Psoas muscle (tissue), 8 donors: ENCODE data around the gene CTDP1. TPM values are rescaled to one million over a fixed set of nuclear protein-coding genes. Genes with fewer than 3 reads are reported as not detected.

Source experiments
- ATAC-seq, 4 donors: fragments of 200-7000 bp; cut with Tn5 transposase; one replicate each; pipeline ENCODE4 v1.9.1; 2020; ENCODE audit warnings: moderate library complexity in 3 of 4, mild to moderate bottlenecking in 2 of 4
- DNase-seq, 2 donors: peaks; one replicate each; pipeline ENCODE4 v3.0.0-alpha.2; 2020
- H3K27ac ChIP-seq: fragments of 200-600 bp; one replicate; pipeline ENCODE4 v1.8.0; 2022
- H3K27me3 ChIP-seq, 3 donors: fragments of 200-600 bp in 1 of 3; one replicate each; pipeline versions ENCODE4 v1.6.1 to v1.8.0; 2013 to 2022; ENCODE audit warnings: low read length in 2 of 3, mild to moderate bottlenecking in 2 of 3, moderate library complexity in 1 of 3; ENCODE audit not compliant: insufficient read depth in 3 of 3
- H3K36me3 ChIP-seq, 2 donors: fragments of 200-600 bp in 1 of 2; one replicate each; pipeline versions ENCODE4 v1.6.1 to v1.8.0; 2013 to 2022; ENCODE audit warnings: low read depth in 1 of 2, mild to moderate bottlenecking in 1 of 2, moderate library complexity in 1 of 2; ENCODE audit not compliant: insufficient read depth in 1 of 2
- H3K4me1 ChIP-seq: fragments of 200-600 bp; one replicate; pipeline ENCODE4 v1.8.0; 2022
- H3K4me3 ChIP-seq: fragments of 200-600 bp; one replicate; pipeline ENCODE4 v1.8.0; 2022; ENCODE audit warnings: mild to moderate bottlenecking
- H3K9me3 ChIP-seq: fragments of 200-600 bp; one replicate; pipeline ENCODE4 v1.8.0; 2022
- WGBS, 3 donors: extraction: QIAGEN DNeasy Blood & Tissue Kit; methylation state at CpG; one replicate each; pipeline versions ENCODE4 v1.1.6 to v1.1.7; 2013; 5-methylcytosine and 5-hydroxymethylcytosine counted together
- intact Hi-C, 2 donors: fragments of 100-400 bp; cut with DNase I; formaldehyde crosslinking; loops; one replicate each; pipeline versions ENCODE4 v1.11.0 to v1.14.2; 2022
- polyA plus RNA-seq, 3 donors: library from polyadenylated mRNA; stranded (reverse); fragments of 200-250 nt; gene quantifications; one replicate each; pipeline ENCODE4 v1.2.3, GENCODE V29; 2013
- total RNA-seq, 4 donors: library from RNA; stranded (reverse); fragmentation: NEBNext Ultra II Directional in 2 of 4; extraction: Animal tissue kit (Norgen Biotek cat#: 25700) in 2 of 4; gene quantifications; one replicate each; pipeline versions ENCODE4 v1.2.1 to v1.2.4, GENCODE V29; 2021 to 2023
- TF ChIP-seq, protein P1 (sequence below): fragments of 200-600 bp; IDR thresholded peaks from one replicate; pipeline ENCODE4 v1.8.0; 2022; ENCODE audit warnings: antibody characterized with exemption
- donor health status: healthy with polysubstance abuse.
- donor health status: DM: no; HTN: no; CAD: no; lungs with moderate emphysema.
- donor health status: Bipolar disorder and iron deficiency.
- donor health status: healthy.
- donor health status: DM: yes; HTN: yes; CAD: no.
- donor health status: DM: no; HTN: no; CAD: no.
- donor health status: DM: no; HTN: no; CAD: no.
- donor health status: DM: yes; HTN: yes; CAD: no.

Gene CTDP1
- total and polyA plus RNA-seq, 7 donors, result 7.6 to 21.6 (median 12.4) TPM

DNA sequence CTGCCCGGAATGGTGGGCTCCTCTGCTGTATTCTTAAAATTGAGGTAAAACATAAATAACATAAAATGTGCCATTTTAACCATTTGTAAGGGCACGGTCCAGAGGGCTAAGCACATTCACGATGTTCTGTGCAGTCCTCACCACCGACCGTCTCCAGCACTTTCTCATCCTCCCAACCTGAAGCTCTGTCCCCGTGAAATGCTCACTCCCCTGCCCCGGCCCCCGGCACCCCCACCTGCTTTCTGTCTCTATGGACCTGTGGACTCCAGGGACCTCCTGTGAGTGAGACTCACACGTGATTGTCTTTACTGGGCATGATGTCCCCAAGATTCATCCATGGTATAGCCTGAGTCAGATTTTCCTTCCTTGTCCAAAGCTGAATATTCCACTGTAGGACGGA is 38.7 kb upstream of the CTDP1 start:
- H3K36me3 ChIP-seq, result no peaks in the 10 kb centered on the region
- TF ChIP-seq, protein P1, sequence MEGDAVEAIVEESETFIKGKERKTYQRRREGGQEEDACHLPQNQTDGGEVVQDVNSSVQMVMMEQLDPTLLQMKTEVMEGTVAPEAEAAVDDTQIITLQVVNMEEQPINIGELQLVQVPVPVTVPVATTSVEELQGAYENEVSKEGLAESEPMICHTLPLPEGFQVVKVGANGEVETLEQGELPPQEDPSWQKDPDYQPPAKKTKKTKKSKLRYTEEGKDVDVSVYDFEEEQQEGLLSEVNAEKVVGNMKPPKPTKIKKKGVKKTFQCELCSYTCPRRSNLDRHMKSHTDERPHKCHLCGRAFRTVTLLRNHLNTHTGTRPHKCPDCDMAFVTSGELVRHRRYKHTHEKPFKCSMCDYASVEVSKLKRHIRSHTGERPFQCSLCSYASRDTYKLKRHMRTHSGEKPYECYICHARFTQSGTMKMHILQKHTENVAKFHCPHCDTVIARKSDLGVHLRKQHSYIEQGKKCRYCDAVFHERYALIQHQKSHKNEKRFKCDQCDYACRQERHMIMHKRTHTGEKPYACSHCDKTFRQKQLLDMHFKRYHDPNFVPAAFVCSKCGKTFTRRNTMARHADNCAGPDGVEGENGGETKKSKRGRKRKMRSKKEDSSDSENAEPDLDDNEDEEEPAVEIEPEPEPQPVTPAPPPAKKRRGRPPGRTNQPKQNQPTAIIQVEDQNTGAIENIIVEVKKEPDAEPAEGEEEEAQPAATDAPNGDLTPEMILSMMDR, result no peak
- H3K4me3 ChIP-seq, result no peak overlapping the region
- H3K4me1 ChIP-seq, result peaks cover 3% of the 10 kb centered on the region
- intact Hi-C loops, result loop anchor here (5.0 kb wide), 2 partner anchors 109 to 114 kb away; no protein-coding TSS in a partner anchor
- WGBS, 3 donors, result 80 to 90% (median 85%) methylated on average over 10 of the region's 10 CpGs
- H3K9me3 ChIP-seq, result no peaks in the 10 kb centered on the region
- no peak overlapping the region for H3K27ac ChIP-seq
- DNase-seq (no peak), ATAC-seq (no peak)
- peaks cover 0 to 41% (median 8%) of the 10 kb centered on the region in 3 donors for H3K27me3 ChIP-seq

DNA sequence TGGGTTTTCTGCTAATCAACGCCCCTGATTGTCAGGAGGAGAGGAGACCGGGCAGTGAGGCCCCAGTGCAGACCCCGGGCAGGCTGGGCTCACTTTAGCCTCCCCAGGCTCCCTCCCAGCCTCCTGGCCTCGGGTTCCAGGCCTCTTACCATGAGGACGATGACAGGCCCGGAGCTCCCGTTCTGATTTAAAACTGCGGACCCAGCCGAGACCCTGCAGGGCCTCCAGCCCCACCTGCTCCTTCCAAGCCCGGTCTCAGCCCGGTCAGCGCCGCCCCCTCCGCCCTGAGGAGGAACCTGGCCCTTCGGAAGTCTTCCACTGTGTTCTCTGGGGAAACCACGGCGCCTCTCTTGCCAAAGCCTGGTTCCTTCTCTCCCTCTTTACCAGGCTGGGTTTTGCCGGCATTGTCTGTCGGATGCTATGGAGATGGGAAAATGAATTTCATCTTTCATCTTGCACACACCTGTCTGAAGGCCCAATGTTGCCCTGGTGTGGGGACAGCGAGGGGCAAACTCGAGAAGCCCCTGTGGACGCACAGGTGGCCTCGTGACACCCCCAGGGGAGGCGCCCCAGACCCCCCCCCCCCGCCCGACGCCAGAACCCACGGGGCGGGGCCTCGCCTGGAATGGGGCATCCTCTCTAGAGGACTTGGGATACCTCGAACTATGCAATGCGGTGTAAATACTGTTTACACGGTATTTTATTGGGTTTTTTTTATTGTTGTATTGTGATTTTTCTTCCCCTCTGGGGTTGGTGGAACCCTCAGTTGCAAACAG is 37.7 kb upstream of the CTDP1 start:
- H3K27ac ChIP-seq, result no peak overlapping the region
- ATAC-seq (no peak), DNase-seq (no peak)
- intact Hi-C loops, result loop anchor here (5.0 kb wide), 2 partner anchors 110 to 115 kb away; no protein-coding TSS in a partner anchor
- H3K36me3 ChIP-seq, result no peaks in the 10 kb centered on the region
- no peak overlapping the region for H3K4me3 ChIP-seq
- H3K4me1 ChIP-seq, result peaks cover 3% of the 10 kb centered on the region
- no peaks in the 10 kb centered on the region for H3K9me3 ChIP-seq
- WGBS, 3 donors, result 86 to 91% (median 87%) methylated on average over 33 of the region's 33 CpGs
- TF ChIP-seq, protein P1, result no peak
- peaks cover 0 to 41% (median 8%) of the 10 kb centered on the region in 3 donors for H3K27me3 ChIP-seq

DNA sequence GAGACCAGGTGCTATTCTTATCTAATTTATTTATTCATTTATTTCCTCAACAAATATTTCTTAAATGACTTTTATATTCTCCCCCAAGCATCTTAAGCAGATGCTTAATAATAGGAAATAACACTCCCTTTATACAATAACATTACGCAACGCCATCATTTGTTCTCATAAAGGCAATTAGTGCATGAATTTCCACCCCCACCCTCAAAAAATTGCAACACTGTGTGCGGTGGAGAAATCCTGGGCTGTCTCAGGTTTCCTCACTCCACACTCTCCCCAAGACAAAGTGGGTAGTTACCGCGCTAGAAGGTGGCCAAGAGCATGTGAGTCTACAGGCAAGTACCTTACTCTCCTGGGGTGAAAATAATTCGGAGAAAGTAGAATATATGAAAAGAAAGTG is 37.0 kb upstream of the CTDP1 start:
- intact Hi-C loops, result loop anchor here (5.0 kb wide), 2 partner anchors 110 to 115 kb away; no protein-coding TSS in a partner anchor

DNA sequence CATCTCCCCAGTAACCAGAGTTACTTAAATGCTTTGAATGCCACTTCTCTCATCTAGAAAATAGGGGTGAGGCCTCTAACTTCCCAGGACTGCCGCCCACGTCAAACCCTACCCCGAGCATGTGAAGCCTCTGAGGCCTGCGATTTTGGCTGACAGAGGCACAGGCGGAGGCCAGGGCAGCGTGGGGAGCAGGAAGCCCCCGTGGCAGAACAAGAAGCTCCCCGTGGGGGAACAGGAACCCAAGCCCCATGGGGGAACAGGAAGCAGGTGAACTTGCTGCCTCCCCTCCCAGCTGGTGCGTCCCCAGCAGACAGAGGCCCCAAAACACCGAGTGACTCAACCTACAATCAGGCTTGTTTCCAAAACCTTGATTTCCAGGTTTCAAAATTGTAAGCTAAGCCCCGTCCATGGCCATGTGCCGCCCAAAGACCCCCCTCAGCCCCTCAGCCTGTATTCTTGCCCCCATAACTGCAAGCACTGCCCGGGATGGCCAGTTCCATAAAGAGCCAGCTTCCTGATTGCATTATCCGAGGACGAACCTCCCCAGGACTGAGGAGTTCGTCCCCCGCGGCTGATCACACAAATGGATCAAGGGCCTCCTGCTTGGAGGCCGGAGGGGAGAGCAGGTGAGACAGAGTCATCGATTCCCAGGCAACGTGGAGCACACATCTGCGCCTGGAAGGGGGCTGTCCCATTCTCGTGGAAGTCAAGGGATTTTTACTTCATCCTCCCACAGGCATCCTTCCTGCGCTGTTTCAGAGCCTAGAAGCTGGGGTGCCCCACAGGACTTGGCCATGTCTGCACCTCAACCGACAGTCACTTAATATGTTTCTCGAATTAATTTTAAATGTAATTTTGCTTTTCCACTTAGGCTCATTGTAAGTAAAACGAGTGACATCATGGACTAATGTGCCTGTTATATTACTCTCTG is 36.3 kb upstream of the CTDP1 start:
- Histone ChIP-seq H3K4me1 (peaks cover 3% of the 10 kb centered on the region), H3K4me3 (no peak overlapping the region), H3K9me3 (no peaks in the 10 kb centered on the region), H3K27me3 (peaks cover 0 to 27% (median 5%) of the 10 kb centered on the region in 3 donors), H3K27ac (no peak overlapping the region), H3K36me3 (no peaks in the 10 kb centered on the region)
- 80 to 83% (median 81%) methylated on average over 27 of the region's 27 CpGs for WGBS, 3 donors
- DNase-seq, result no peak
- intact Hi-C loops, result loop anchor here (5.0 kb wide), 2 partner anchors 111 to 116 kb away; no protein-coding TSS in a partner anchor
- TF ChIP-seq, protein P1, result no peak
- no peak for ATAC-seq

More for the DNA sequence above, 37.0 kb upstream of the CTDP1 start:
- WGBS, 3 donors, result 80 to 92% (median 83%) methylated on average over 6 of the region's 6 CpGs
- no peaks in the 10 kb centered on the region for H3K36me3 ChIP-seq
- no peak overlapping the region for H3K27ac ChIP-seq
- ATAC-seq, result no peak
- TF ChIP-seq, protein P1, result no peak
- H3K27me3 ChIP-seq, result peaks cover 0 to 34% (median 5%) of the 10 kb centered on the region in 3 donors
- H3K9me3 ChIP-seq, result no peaks in the 10 kb centered on the region
- DNase-seq, result no peak
- peaks cover 3% of the 10 kb centered on the region for H3K4me1 ChIP-seq
- H3K4me3 ChIP-seq, result no peak overlapping the region
